ENCODE data around the gene DYNLT5.

DNA sequence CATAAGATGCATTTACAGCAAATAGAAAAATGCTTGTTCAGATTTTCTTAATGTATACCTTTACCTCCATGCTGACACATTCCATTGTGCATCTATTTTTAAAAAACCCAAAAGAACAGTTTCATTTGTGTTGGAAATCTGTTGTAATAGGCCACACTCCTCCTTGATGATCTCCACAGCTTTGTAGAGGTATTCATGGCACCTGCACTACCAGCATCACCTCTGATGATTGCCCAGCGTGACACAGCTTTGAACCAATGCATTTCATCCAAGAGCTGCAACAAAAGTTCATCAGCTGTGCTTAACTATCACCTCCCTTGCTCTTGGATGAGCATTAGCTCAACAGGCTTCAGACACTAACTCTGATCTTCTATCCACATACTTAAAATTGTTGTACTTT, 8.2 kb downstream of the DYNLT5 start:
- TF ChIP-seq, protein P1, sequence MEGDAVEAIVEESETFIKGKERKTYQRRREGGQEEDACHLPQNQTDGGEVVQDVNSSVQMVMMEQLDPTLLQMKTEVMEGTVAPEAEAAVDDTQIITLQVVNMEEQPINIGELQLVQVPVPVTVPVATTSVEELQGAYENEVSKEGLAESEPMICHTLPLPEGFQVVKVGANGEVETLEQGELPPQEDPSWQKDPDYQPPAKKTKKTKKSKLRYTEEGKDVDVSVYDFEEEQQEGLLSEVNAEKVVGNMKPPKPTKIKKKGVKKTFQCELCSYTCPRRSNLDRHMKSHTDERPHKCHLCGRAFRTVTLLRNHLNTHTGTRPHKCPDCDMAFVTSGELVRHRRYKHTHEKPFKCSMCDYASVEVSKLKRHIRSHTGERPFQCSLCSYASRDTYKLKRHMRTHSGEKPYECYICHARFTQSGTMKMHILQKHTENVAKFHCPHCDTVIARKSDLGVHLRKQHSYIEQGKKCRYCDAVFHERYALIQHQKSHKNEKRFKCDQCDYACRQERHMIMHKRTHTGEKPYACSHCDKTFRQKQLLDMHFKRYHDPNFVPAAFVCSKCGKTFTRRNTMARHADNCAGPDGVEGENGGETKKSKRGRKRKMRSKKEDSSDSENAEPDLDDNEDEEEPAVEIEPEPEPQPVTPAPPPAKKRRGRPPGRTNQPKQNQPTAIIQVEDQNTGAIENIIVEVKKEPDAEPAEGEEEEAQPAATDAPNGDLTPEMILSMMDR (IDR thresholded peaks at IDR 0.05) = no peak
- TF ChIP-seq POLR2A (IDR thresholded peaks at IDR 0.05) = no peak
- TF ChIP-seq POLR2AphosphoS5 (IDR thresholded peaks at IDR 0.05) = no peak

Data from breast epithelium (tissue), 3 donors.